GM21825 (cell line): Measurements from ENCODE around the gene OR7C2.

Experiments used
- ATAC-seq: cut with Tn5 transposase; IDR thresholded peaks from one replicate; pipeline ENCODE4 v1.9.1; 2021; ENCODE audit warnings: mild to moderate bottlenecking, moderate library complexity; ENCODE audit not compliant: unreplicated experiment

The OR7C2 gene

DNA sequence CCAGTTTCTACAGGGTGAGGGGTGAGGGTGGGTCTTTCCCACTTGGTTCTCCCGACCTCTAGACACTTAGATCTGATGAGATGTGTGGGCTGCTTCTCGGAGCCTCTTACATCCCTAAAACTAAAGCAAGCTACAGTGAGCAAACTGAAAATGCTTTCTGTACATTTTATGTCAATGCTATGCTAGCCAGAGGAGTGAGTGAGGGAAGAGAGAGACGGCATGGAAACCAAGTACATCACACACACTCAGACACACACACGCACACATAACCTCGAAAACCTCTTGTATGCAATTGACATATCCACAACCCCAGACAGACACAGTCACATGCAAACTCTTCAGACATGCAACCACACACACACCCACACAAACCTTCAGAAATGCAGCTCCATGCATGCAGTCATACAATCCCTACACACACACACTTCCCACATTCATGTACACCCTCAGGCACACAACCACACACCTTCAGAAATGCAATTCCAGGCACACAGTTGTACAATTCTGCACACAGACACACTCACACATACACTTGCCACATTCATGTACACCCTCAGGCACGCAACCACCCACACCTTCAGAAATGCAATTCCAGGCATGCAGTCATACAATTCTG, 37.0 kb downstream of the OR7C2 start:
- ATAC-seq: no peak

- no peak for ATAC-seq
These were observed 38.4 kb downstream of the OR7C2 start, which contains the start of gene SLC1A6 for GRCh38 chr19:14979476-14980255. Gene SLC1A6, minus strand, starts transcription at chr19:14979864. Its CDS starts 6,954 bp downstream, at chr19:14972910.

GRCh38 chr19:14985133-14985532, 43.8 kb downstream of the OR7C2 start:
- ATAC-seq: no peak
